ENCODE data around the gene ECE1.
"Not testable (repeated sequence)": the region's sequence is repeated elsewhere in the genome, so short reads cannot be mapped to it uniquely, and the experiment has no call there.

ECE1 gene

GRCh38 chr1:21198929-21199328 lies 91.3 kb downstream of the ECE1 start:
- in situ Hi-C loops (cut with HindIII; ENCODE audit: low sequenced_read_pairs): no loop called here

- in situ Hi-C loops (cut with HindIII; ENCODE audit: low sequenced_read_pairs): no loop called here
Observed at GRCh38 chr1:21192871-21193270, 97.4 kb downstream of the ECE1 start.

- in situ Hi-C loops (cut with HindIII; ENCODE audit: low sequenced_read_pairs): no loop called here
Observed at GRCh38 chr1:21192284-21192683, 98.0 kb downstream of the ECE1 start.

- in situ Hi-C loops (cut with HindIII; ENCODE audit: low sequenced_read_pairs): not testable (repeated sequence)
Observed at GRCh38 chr1:21190771-21191170, 99.5 kb downstream of the ECE1 start.

GRCh38 chr1:21189906-21190500 lies 100.3 kb downstream of the ECE1 start:
- in situ Hi-C loops (cut with HindIII; ENCODE audit: low sequenced_read_pairs): loop anchor here (10.0 kb wide), 1 partner anchor 385 kb away; no protein-coding TSS in a partner anchor

- in situ Hi-C loops (cut with HindIII; ENCODE audit: low sequenced_read_pairs): loop anchor here (10.0 kb wide), 1 partner anchor 385 kb away; no protein-coding TSS in a partner anchor
Observed at GRCh38 chr1:21189421-21189820, 100.8 kb downstream of the ECE1 start.

GRCh38 chr1:21188235-21188634 lies 102.0 kb downstream of the ECE1 start:
- in situ Hi-C loops (cut with HindIII; ENCODE audit: low sequenced_read_pairs): loop anchor here (10.0 kb wide), 1 partner anchor 383 kb away; no protein-coding TSS in a partner anchor

- in situ Hi-C loops (cut with HindIII; ENCODE audit: low sequenced_read_pairs): loop anchor here (10.0 kb wide), 1 partner anchor 380 kb away; no protein-coding TSS in a partner anchor
Observed at GRCh38 chr1:21185221-21185731, 105.0 kb downstream of the ECE1 start.

GRCh38 chr1:21184276-21184675 lies 106.0 kb downstream of the ECE1 start:
- in situ Hi-C loops (cut with HindIII; ENCODE audit: low sequenced_read_pairs): loop anchor here (10.0 kb wide), 1 partner anchor 379 kb away; no protein-coding TSS in a partner anchor

GRCh38 chr1:21182181-21182731 lies 108.0 kb downstream of the ECE1 start:
- in situ Hi-C loops (cut with HindIII; ENCODE audit: low sequenced_read_pairs): loop anchor here (10.0 kb wide), 1 partner anchor 377 kb away; no protein-coding TSS in a partner anchor

- in situ Hi-C loops (cut with HindIII; ENCODE audit: low sequenced_read_pairs): not testable (repeated sequence)
Observed at GRCh38 chr1:21178271-21178670, 112.0 kb downstream of the ECE1 start.

GRCh38 chr1:21176586-21177555 lies 113.4 kb downstream of the ECE1 start, which contains the start of gene EIF4G3:
Gene EIF4G3 (minus strand): TSS chr1:21176897. CDS start chr1:21002742, 174,155 bp downstream.
- in situ Hi-C loops (cut with HindIII; ENCODE audit: low sequenced_read_pairs): no loop called here

GRCh38 chr1:21175670-21176581 lies 114.3 kb downstream of the ECE1 start:
- in situ Hi-C loops (cut with HindIII; ENCODE audit: low sequenced_read_pairs): no loop called here

- in situ Hi-C loops (cut with HindIII; ENCODE audit: low sequenced_read_pairs): no loop called here
Observed at GRCh38 chr1:21175324-21175669, 115.0 kb downstream of the ECE1 start.

GRCh38 chr1:21174654-21175323 lies 115.5 kb downstream of the ECE1 start:
- in situ Hi-C loops (cut with HindIII; ENCODE audit: low sequenced_read_pairs): no loop called here

GRCh38 chr1:21174230-21174629 lies 116.0 kb downstream of the ECE1 start:
- in situ Hi-C loops (cut with HindIII; ENCODE audit: low sequenced_read_pairs): no loop called here

- in situ Hi-C loops (cut with HindIII; ENCODE audit: low sequenced_read_pairs): not testable (repeated sequence)
Observed at GRCh38 chr1:21173096-21173495, 117.2 kb downstream of the ECE1 start.

- in situ Hi-C loops (cut with HindIII; ENCODE audit: low sequenced_read_pairs): not testable (repeated sequence)
Observed at GRCh38 chr1:21170837-21171236, 119.4 kb downstream of the ECE1 start.

GRCh38 chr1:21168444-21168843 lies 121.8 kb downstream of the ECE1 start:
- in situ Hi-C loops (cut with HindIII; ENCODE audit: low sequenced_read_pairs): no loop called here
